ENCODE data around the gene MARCKS. TPM values are rescaled to one million over a fixed set of nuclear protein-coding genes. Genes with fewer than 3 reads are reported as not detected.

The MARCKS gene
- total and polyA plus RNA-seq, 2 of the 13 experiments (the other 11 are each of a cell fraction or from before 2014, with no cell fraction given): 30.5 to 39.5 TPM

GRCh38 chr6:113819169-113819830, 37.8 kb upstream of the MARCKS start (continued):
- TF ChIP-seq, protein P1, sequence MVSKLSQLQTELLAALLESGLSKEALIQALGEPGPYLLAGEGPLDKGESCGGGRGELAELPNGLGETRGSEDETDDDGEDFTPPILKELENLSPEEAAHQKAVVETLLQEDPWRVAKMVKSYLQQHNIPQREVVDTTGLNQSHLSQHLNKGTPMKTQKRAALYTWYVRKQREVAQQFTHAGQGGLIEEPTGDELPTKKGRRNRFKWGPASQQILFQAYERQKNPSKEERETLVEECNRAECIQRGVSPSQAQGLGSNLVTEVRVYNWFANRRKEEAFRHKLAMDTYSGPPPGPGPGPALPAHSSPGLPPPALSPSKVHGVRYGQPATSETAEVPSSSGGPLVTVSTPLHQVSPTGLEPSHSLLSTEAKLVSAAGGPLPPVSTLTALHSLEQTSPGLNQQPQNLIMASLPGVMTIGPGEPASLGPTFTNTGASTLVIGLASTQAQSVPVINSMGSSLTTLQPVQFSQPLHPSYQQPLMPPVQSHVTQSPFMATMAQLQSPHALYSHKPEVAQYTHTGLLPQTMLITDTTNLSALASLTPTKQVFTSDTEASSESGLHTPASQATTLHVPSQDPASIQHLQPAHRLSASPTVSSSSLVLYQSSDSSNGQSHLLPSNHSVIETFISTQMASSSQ (IDR thresholded peaks at IDR 0.05; ENCODE audit: low read depth): no peak
- TF ChIP-seq, protein P1 (CRISPR knock-in tag; IDR thresholded peaks at IDR 0.05; ENCODE audit: borderline replicate concordance): no peak
- TF ChIP-seq ZNF180 (CRISPR knock-in tag; IDR thresholded peaks at IDR 0.05; ENCODE audit: borderline replicate concordance, low read depth) (no peak), NFYB (CRISPR knock-in tag; IDR thresholded peaks at IDR 0.05) (no peak), ARNT (IDR thresholded peaks at IDR 0.05) (no peak), E2F2 (CRISPR knock-in tag; IDR thresholded peaks at IDR 0.05; ENCODE audit: borderline replicate concordance) (no peak), HNF4A (CRISPR knock-in tag; IDR thresholded peaks at IDR 0.05) (0 out of 2 replicates have a peak, but pooled peaks have one; percentile 21), RXRA (CRISPR knock-in tag; IDR thresholded peaks at IDR 0.05) (no peak)

DNA sequence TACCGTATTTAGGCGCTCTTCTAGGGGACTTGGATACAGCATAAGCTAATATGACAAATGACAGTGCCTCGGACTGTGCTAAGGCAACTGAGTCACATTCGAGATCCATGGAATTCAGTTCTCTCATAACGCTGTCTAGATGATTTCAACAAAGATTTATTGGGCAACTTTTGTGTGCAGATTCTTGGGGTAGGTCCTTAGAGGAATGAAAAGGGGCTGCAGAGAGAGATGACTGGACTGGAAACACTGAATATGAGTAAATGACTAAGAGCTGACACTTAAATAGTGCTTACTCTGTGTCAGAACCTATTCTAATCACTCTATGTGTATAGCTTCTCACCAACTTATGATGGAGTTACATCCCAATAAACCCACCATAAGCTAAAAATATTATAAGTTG, 36.4 kb upstream of the MARCKS start:
- Histone ChIP-seq H3K36me3 (replicated peaks in 1 of 2; ENCODE audit: control insufficient read depth in 1 of 2, insufficient read depth in 2 of 2, low read length in 2 of 2) (no peaks in the 10 kb centered on the region), H3K4me3 (replicated peaks in 1 of 3; ENCODE audit: insufficient read depth in 1 of 3, low read depth in 2 of 3, low read length in 3 of 3) (no peak overlapping the region), H3K27ac (ENCODE audit: extremely low read length, insufficient read depth, low read length) (no peak overlapping the region), H3K79me2 (ENCODE audit: insufficient read depth, low read length) (no peaks in the 10 kb centered on the region), H4K20me1 (ENCODE audit: insufficient read depth, low read length) (no peaks in the 10 kb centered on the region), H3K4me1 (ENCODE audit: insufficient read depth, low read length) (peaks cover 17% of the 10 kb centered on the region), H3K9me3 (ENCODE audit: low read length) (no peaks in the 10 kb centered on the region), H3K27me3 (ENCODE audit: control insufficient read depth in 1 of 2, insufficient read depth in 2 of 2, low read length in 2 of 2) (no peaks in the 10 kb centered on the region), H2AFZ (ENCODE audit: low read length) (no peak overlapping the region), H3K9ac (ENCODE audit: insufficient read depth, low read depth, low read length) (no peak overlapping the region), H3K4me2 (ENCODE audit: low read depth, low read length) (no peak overlapping the region)
- intact Hi-C loops (cut with micrococcal nuclease; ENCODE audit: unreplicated experiment): no loop called here
- WGBS (ENCODE audit: low lambda C conversion rate): 63% methylated on average over 5 of the region's 5 CpGs
- ChIA-PET CTCF (ENCODE audit: low intra/inter-chr PET ratio, low total read pairs) (no interaction called here), POLR2A (no interaction called here)
- in situ Hi-C loops (cut with HindIII; ENCODE audit: extremely low pct_ligation_motif_present, low pct_unique_long_range_greater_than_20kb): no loop called here
- no TSS peak for BruUV-seq (replicated peaks)
- FAIRE-seq: no peak
- no peak for ATAC-seq
- DNase-seq (ENCODE audit: low spot score): no peak
- TF ChIP-seq FOXM1 (CRISPR knock-in tag; IDR thresholded peaks at IDR 0.05): no peak
- TF ChIP-seq, protein P2, sequence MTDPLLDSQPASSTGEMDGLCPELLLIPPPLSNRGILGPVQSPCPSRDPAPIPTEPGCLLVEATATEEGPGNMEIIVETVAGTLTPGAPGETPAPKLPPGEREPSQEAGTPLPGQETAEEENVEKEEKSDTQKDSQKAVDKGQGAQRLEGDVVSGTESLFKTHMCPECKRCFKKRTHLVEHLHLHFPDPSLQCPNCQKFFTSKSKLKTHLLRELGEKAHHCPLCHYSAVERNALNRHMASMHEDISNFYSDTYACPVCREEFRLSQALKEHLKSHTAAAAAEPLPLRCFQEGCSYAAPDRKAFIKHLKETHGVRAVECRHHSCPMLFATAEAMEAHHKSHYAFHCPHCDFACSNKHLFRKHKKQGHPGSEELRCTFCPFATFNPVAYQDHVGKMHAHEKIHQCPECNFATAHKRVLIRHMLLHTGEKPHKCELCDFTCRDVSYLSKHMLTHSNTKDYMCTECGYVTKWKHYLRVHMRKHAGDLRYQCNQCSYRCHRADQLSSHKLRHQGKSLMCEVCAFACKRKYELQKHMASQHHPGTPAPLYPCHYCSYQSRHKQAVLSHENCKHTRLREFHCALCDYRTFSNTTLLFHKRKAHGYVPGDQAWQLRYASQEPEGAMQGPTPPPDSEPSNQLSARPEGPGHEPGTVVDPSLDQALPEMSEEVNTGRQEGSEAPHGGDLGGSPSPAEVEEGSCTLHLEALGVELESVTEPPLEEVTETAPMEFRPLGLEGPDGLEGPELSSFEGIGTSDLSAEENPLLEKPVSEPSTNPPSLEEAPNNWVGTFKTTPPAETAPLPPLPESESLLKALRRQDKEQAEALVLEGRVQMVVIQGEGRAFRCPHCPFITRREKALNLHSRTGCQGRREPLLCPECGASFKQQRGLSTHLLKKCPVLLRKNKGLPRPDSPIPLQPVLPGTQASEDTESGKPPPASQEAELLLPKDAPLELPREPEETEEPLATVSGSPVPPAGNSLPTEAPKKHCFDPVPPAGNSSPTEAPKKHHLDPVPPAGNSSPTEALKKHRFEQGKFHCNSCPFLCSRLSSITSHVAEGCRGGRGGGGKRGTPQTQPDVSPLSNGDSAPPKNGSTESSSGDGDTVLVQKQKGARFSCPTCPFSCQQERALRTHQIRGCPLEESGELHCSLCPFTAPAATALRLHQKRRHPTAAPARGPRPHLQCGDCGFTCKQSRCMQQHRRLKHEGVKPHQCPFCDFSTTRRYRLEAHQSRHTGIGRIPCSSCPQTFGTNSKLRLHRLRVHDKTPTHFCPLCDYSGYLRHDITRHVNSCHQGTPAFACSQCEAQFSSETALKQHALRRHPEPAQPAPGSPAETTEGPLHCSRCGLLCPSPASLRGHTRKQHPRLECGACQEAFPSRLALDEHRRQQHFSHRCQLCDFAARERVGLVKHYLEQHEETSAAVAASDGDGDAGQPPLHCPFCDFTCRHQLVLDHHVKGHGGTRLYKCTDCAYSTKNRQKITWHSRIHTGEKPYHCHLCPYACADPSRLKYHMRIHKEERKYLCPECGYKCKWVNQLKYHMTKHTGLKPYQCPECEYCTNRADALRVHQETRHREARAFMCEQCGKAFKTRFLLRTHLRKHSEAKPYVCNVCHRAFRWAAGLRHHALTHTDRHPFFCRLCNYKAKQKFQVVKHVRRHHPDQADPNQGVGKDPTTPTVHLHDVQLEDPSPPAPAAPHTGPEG (CRISPR knock-in tag; IDR thresholded peaks at IDR 0.05): no peak
- no peak for TF ChIP-seq TCF12 (IDR thresholded peaks at IDR 0.05)
- TF ChIP-seq TCF12 (CRISPR knock-in tag; IDR thresholded peaks at IDR 0.05): no peak
- no peak for TF ChIP-seq ZKSCAN8 (CRISPR knock-in tag; IDR thresholded peaks at IDR 0.05; ENCODE audit: borderline replicate concordance)
